Stimulated activated memory B cell treated with anti-CD40 and anti-IgM and Interleukin-4, amounts not matched to agents 10 μg/mL and 1 μg/mL and 100 μg/mL, for 72 hours (primary cell): Measurements from ENCODE around the gene TRIO.

Source experiments
- ATAC-seq: fragments of 150-1000 bp; cut with Tn5 transposase; 2 replicates; pipeline ENCODE4 v1.10.0; 2021
- H3K27ac Mint-ChIP-seq: one replicate; pipeline ENCODE4 v1.8.0; 2022; ENCODE audit warnings: mild to moderate bottlenecking, mixed read lengths
- H3K27me3 Mint-ChIP-seq: one replicate; pipeline ENCODE4 v1.8.0; 2022; ENCODE audit warnings: mixed read lengths
- H3K36me3 Mint-ChIP-seq: one replicate; pipeline ENCODE4 v1.8.0; 2022; ENCODE audit warnings: mixed read lengths
- H3K4me1 Mint-ChIP-seq: one replicate; pipeline ENCODE4 v1.8.0; 2022; ENCODE audit warnings: mixed read lengths
- H3K4me3 Mint-ChIP-seq: one replicate; pipeline ENCODE4 v1.8.0; 2022; ENCODE audit warnings: mild to moderate bottlenecking, moderate library complexity, mixed read lengths
- H3K9me3 Mint-ChIP-seq: one replicate; pipeline ENCODE4 v1.8.0; 2022; ENCODE audit warnings: mixed read lengths

Gene TRIO

DNA sequence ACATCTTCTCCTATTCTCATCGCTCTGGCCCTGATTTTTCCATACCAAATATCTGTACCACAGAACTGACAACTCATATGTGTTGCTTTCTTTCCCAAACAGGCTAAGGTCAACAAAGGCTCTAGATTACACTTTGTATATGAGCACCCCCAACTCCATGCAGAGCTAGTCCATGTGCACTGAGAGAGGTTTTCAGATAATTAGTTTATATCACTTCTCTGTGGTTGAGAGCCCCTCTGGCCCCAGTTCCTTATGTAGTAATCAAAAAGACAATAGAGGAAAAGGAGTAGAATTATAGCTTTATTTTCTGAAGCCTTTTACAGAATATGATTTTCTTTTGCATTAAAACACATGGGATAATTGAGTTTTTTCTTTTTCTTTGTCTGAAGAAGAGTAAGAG, 120.0 kb downstream of the TRIO start:
- no peak for ATAC-seq
- Mint-ChIP-seq H3K4me3 (no peak overlapping the region), H3K27ac (peak overlapping the region; percentile 2), H3K36me3 (no peaks in the 10 kb centered on the region), H3K9me3 (no peaks in the 10 kb centered on the region), H3K27me3 (no peaks in the 10 kb centered on the region), H3K4me1 (peaks cover 61% of the 10 kb centered on the region)

DNA sequence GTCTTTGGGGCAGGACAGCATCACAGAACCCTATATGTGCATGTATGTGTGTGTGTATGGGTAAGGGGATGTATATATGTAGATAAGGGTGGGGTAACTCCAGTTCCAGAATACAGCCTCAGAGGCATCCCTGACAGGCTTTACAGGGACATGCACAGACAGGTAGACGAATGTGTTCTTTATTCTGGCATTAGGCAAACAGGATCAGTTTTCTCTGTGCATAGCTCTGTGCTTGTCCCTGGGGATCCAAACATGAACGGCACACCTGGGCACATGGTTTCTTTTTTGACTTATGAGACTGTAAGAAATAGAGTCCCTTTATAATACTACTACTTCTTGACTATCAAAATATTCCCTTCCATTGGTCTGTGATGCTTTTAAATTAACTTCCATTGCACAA, 120.6 kb downstream of the TRIO start:
- Mint-ChIP-seq H3K4me1 (peaks cover 61% of the 10 kb centered on the region), H3K9me3 (no peaks in the 10 kb centered on the region), H3K4me3 (no peak overlapping the region), H3K27me3 (no peaks in the 10 kb centered on the region), H3K36me3 (no peaks in the 10 kb centered on the region), H3K27ac (peak overlapping the region; percentile 2)
- no peak for ATAC-seq

DNA sequence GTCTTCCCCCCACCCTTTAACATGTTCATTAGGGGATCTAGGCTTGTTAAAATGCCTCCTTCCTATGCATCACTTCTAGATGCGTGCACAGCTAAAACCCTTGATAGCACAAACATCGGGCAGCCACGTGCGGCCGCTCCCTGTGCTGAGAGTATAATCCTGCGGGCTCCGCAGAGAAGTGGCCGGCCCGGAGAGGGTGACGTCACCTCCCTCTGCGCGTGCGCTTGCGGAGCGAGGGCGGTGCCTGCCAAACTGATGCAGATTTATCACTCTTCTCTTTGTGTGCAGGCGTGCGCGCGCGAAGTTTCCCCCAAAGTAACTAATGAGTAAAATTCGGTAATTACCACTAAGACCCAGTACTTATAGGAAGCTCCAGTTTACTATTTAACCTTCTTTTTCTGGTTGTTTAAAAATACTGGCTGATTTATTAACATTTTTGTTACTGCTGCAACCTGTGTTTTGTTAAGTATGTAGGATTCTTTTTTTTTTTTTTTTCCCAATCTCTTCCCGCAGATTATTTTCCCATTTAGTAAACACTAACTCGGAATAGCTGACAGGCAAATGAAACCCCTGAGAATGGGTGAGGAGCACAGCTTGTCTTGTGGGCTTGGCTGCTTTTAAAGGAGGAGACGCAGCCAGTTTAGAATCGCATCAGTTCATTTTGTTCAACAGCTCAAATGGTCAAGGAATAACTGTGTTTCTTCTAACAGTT, 121.6 kb downstream of the TRIO start:
- Mint-ChIP-seq H3K27me3 (no peaks in the 10 kb centered on the region), H3K4me3 (peak overlapping the region; percentile 65), H3K36me3 (no peaks in the 10 kb centered on the region), H3K9me3 (no peaks in the 10 kb centered on the region), H3K4me1 (peaks cover 63% of the 10 kb centered on the region), H3K27ac (no peak overlapping the region)
- ATAC-seq = peak; percentile 95

DNA sequence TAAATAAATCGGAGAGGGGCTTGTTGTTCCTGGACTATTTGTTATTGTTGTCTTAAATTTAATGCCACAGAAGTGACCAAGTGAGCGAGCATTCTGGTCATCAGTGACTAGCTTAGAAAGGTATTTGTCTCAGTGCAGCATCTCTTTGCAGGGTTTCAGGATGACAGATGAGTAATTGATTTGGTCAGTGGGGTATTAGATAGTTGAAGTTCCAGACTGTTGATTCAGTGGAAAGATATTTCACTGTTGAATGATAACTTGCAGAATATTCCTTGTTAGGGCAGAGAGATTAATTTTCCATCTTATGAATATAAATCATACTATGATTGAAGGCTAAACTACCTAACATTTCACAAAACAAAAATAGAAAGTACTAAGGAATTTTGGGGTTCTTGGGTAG, 122.4 kb downstream of the TRIO start:
- Mint-ChIP-seq H3K9me3 (no peaks in the 10 kb centered on the region), H3K4me3 (no peak overlapping the region), H3K27me3 (no peaks in the 10 kb centered on the region), H3K36me3 (no peaks in the 10 kb centered on the region), H3K27ac (no peak overlapping the region), H3K4me1 (peaks cover 67% of the 10 kb centered on the region)
- ATAC-seq = no peak

DNA sequence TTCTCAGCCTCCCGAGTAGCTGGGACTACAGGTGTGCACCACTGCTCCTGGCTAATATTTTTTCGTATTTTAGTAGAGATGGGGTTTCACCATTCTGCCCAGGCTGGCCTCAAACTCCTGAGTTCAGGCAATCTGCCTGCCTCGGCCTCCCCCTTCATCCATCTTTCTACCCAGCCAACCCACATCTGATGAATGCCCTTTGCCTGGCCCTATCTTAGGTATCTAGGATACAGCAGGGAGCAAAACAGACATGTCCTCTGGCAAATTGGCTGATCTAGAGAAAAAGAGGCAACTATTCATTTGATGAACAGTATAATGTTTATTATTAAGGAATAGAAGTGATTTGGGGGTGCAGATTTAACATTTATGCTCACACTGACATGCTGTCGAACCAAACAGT, 123.0 kb downstream of the TRIO start:
- Mint-ChIP-seq H3K27ac (no peak overlapping the region), H3K4me1 (peaks cover 64% of the 10 kb centered on the region), H3K27me3 (no peaks in the 10 kb centered on the region), H3K9me3 (no peaks in the 10 kb centered on the region), H3K36me3 (peaks cover 3% of the 10 kb centered on the region), H3K4me3 (no peak overlapping the region)
- ATAC-seq = no peak

DNA sequence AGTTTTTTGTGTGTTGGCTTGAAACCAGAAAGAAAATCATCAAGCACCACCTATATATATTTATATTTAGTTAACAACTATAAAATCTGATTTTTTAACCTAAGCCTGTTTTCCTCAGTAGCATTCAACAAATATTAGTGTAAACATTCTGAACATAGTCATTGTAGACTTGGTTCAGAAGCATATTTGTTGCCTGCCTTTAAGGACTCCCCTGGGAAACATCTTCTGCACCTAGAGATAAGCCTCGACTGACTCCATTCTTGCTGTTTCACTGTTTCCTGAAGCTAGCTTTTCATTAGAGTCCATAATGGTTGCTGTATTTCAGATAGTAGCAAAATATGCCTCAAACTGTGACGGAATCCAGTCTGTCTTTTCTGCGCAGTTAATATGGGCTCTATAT, 123.5 kb downstream of the TRIO start:
- H3K4me1 Mint-ChIP-seq = peaks cover 65% of the 10 kb centered on the region
- peaks cover 8% of the 10 kb centered on the region for H3K36me3 Mint-ChIP-seq
- H3K27ac Mint-ChIP-seq = peak overlapping the region; percentile 29
- no peak for ATAC-seq
- H3K4me3 Mint-ChIP-seq = no peak overlapping the region
- H3K9me3 Mint-ChIP-seq = no peaks in the 10 kb centered on the region
- no peaks in the 10 kb centered on the region for H3K27me3 Mint-ChIP-seq

DNA sequence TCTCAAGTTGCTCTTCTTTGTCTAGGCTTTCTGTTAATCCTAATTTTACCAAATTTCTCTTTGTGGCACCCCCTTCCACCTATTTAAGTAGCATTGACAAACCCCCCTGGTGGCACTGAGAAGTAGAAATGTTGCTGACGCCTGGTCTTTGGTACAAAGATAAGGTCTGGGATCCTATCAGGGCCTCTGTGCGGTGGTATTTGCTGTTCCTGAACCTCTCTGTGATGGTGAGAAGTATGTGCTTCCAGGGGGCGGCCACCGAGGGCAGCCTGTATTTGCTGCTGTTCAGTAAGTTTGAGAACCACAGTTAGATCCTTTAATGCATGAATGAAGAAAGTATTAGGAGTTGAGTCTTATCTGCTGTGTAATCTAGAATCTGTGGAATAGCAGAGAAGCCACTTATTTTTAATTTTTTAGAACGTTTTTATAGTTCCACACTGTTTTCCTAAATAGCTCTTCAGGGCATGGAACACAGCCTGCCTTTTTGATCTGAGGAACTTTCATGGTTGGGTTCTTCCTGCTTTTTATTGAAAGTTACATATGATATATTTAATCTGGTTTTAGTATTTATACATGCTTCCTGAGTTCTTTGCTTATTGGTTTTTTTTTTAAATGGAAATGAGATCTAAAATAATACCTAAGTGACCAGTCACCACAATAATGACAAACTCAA, 124.2 kb downstream of the TRIO start:
- Mint-ChIP-seq H3K27ac (peak overlapping the region; percentile 29), H3K4me3 (no peak overlapping the region), H3K9me3 (no peaks in the 10 kb centered on the region), H3K4me1 (peaks cover 63% of the 10 kb centered on the region), H3K27me3 (no peaks in the 10 kb centered on the region), H3K36me3 (peaks cover 11% of the 10 kb centered on the region)
- ATAC-seq = no peak

DNA sequence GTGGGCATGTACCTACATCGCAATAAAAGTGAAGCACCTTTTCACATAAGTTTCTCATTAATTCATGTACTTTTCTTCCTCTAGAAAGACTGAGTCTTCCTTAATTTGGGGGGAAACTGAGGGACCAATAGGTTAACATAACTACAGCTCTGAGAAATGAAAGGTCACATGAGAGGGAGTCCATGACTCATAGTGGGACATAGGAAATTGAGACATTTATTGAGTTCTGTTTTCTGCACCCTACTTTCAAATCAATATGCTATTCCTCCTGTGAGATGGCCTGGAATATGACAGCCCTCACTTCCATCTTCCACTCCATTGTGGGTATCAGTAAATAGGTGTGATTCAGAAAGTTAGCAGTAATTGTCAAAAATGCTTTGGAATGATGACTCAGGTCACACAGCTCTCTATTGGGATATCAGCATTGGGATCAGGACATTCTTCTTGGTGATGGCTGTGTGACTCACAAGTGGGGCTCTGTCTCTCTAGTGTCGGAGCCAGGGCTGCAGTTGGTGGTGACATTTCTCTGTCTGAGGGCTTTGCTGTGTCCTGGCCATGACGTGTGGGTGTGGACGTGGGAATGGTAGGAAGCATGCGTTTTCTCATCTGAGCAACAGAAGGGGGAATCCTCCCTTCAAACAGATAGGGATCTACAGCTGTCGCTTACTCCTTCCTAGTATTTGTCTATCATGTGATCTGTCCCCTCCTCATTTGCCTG, 125.0 kb downstream of the TRIO start:
- H3K4me3 Mint-ChIP-seq = no peak overlapping the region
- H3K27ac Mint-ChIP-seq = peak overlapping the region; percentile 9
- H3K4me1 Mint-ChIP-seq = peaks cover 55% of the 10 kb centered on the region
- peaks cover 11% of the 10 kb centered on the region for H3K36me3 Mint-ChIP-seq
- no peaks in the 10 kb centered on the region for H3K9me3 Mint-ChIP-seq
- no peak for ATAC-seq
- H3K27me3 Mint-ChIP-seq = no peaks in the 10 kb centered on the region

DNA sequence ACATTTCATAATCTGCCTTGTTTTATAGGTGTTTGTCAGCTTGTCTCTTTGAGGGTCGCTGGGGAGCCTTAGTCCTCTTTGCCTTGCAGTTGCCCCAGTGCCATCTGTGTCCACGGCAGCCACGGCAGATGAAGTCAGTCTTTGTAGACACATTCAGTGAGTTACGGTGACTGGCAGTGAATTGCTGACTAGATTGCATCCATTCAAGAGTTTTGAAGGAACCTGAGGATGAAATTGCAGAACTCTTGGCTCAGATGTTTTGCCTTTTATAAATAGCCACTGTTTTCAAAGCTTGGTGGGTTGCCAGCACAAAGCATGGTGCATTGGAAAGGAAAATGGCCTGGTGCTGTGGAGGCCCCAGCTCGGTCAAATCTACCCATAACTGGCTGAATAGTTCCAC, 125.6 kb downstream of the TRIO start:
- Mint-ChIP-seq H3K4me3 (no peak overlapping the region), H3K27ac (peak overlapping the region; percentile 9), H3K27me3 (no peaks in the 10 kb centered on the region), H3K9me3 (no peaks in the 10 kb centered on the region), H3K4me1 (peaks cover 53% of the 10 kb centered on the region), H3K36me3 (peaks cover 11% of the 10 kb centered on the region)
- no peak for ATAC-seq

DNA sequence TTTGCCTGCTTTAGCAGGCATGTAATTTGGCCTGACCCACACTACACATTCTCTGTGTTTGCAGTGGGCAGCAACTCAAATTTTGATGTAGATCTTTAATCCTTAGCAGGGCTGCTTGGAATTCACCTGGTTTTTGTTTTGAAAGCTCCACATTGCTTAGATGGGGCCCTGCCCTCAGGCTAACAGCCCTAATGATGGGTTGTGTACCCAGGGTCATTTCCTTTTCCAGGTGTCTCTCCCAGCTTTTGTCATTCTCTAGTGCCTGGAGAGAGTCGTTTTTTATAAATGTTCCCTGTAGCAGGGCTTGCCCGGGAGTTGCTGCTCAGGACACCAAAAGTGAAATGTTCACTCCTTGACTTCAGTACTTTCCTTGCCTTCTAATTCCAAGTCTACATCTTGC, 126.3 kb downstream of the TRIO start:
- no peak for ATAC-seq
- no peaks in the 10 kb centered on the region for H3K9me3 Mint-ChIP-seq
- peaks cover 16% of the 10 kb centered on the region for H3K36me3 Mint-ChIP-seq
- no peak overlapping the region for H3K27ac Mint-ChIP-seq
- H3K4me1 Mint-ChIP-seq = peaks cover 57% of the 10 kb centered on the region
- H3K4me3 Mint-ChIP-seq = no peak overlapping the region
- H3K27me3 Mint-ChIP-seq = no peaks in the 10 kb centered on the region

DNA sequence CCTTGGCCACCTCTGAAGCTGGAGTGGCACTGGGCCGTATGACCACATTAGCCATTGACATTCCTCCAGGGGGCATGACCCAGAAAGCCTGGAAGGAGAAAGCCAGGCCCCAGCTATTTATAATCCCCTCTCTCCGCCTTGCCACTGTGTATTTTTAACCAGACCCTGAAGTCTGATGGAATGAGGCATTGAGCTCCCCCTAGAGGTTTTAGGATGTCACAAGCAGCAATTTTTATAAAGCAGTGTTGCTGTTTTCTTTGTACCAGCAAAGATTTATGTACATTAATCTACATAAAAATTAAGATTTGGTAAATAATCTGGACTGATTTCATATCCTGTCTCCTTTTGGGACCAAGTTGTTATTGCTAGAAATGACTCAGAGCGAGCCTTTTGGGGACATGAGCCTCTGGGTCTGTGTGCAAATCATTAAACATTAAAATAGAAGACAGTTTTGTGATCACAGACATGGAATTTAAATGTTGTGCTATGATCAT, 127.1 kb downstream of the TRIO start:
- Mint-ChIP-seq H3K36me3 (peaks cover 18% of the 10 kb centered on the region), H3K27me3 (no peaks in the 10 kb centered on the region), H3K4me1 (peaks cover 53% of the 10 kb centered on the region), H3K9me3 (no peaks in the 10 kb centered on the region), H3K4me3 (no peak overlapping the region), H3K27ac (no peak overlapping the region)
- ATAC-seq = no peak

DNA sequence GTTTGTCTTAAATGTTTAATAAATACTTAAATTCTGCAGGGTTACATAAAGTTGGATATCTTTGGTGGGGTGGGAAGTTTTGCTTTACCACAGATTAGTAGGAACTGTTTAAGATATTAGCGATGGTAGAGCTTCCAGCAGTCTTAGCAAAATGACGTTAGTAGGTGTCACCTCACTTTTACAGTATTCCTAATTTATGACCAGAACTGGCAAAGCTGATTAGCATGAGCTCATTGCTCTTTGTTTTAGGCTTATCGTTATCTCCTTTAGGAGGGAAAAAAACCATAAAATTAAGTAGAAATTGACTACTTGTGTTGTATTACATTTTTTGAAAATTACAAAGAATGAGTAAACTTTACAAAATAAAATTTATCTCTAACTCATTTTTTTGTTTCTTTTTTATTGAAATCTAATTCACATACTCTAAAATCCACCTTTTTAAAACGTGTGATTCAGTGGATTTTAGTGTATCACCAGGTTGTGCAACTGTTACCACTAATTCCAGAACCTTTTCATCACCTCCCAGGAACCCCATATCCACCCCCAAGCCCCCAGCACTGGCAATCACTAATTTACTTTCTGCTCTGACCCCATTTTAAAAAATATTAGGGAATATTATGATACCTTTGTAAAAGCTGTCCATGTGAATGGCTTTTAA, 129.5 kb downstream of the TRIO start:
- Mint-ChIP-seq H3K36me3 (peaks cover 24% of the 10 kb centered on the region), H3K9me3 (no peaks in the 10 kb centered on the region), H3K4me3 (no peak overlapping the region), H3K4me1 (peaks cover 63% of the 10 kb centered on the region), H3K27ac (no peak overlapping the region), H3K27me3 (no peaks in the 10 kb centered on the region)
- no peak for ATAC-seq

DNA sequence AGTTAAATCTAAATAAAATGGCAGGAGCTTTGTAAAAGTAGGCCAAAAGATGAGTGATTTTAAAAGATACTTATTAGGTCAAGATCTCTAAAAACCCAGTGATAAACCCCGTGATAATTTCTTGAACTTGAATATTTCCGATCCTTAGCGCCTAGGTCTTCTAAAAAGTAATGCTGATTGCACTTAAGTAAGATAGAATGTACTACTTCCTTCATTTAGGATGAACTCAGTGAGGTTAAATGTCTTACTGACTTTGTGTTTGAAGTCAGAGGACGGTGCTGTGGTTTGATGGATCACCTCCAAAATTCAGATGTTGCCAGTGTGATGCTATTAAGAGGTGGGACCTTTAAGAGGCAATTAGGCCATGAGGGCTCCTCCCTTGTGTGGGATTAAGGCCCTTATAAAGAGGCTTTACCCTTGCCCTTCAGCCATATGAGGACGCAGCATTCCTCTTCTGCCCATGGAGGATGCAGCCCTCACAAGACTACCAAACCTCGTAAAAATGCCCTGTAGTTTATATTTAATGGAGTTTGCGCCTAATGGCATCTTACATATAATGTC, 130.1 kb downstream of the TRIO start:
- no peak overlapping the region for H3K27ac Mint-ChIP-seq
- no peaks in the 10 kb centered on the region for H3K9me3 Mint-ChIP-seq
- peaks cover 28% of the 10 kb centered on the region for H3K36me3 Mint-ChIP-seq
- no peaks in the 10 kb centered on the region for H3K27me3 Mint-ChIP-seq
- ATAC-seq = no peak
- peaks cover 61% of the 10 kb centered on the region for H3K4me1 Mint-ChIP-seq
- no peak overlapping the region for H3K4me3 Mint-ChIP-seq

DNA sequence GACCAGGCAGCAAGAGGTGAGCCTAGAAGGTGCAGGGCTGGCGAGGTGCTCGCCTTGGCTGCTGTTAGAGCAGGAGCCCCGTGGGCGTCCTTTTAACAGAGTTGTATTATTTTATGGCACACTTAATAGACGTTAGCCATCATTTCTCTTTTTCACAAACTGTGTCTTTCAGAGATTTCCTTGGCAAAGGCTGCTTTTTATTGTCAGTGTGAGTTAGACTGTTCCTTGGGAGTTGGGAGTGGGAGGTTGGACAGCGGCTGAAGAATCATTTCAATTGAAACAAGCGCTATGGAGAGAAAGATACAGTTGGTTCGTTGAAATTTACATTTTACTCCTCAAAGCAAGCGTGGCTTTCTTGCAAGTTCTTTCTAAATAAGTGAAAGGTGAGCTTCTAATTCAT, 133.2 kb downstream of the TRIO start:
- Mint-ChIP-seq H3K9me3 (no peaks in the 10 kb centered on the region), H3K27ac (no peak overlapping the region), H3K27me3 (no peaks in the 10 kb centered on the region), H3K4me3 (peak overlapping the region; percentile 15), H3K4me1 (peaks cover 40% of the 10 kb centered on the region), H3K36me3 (peaks cover 46% of the 10 kb centered on the region)
- no peak for ATAC-seq
